Stimulated activated CD8-positive, alpha-beta memory T cell treated with anti-CD3 and anti-CD28 coated beads, Interleukin-2, amount 100 ng/mL, for 1 hour (primary cell): ENCODE results near the gene RNF150.

Source experiments
- DNase-seq, 2 donors: peaks; one replicate each; pipeline ENCODE4 v3.0.0-alpha.2; 2020; ENCODE audit warnings: low read depth in 2 of 2

The RNF150 gene

GRCh38 chr4:141026900-141027299 lies 106.4 kb downstream of the RNF150 start:
- no peak for DNase-seq

GRCh38 chr4:141023051-141023450 lies 110.2 kb downstream of the RNF150 start:
- DNase-seq, result no peak

GRCh38 chr4:141022111-141022695 lies 111.1 kb downstream of the RNF150 start:
- DNase-seq, result no peak

GRCh38 chr4:141021397-141022110 lies 111.7 kb downstream of the RNF150 start:
- DNase-seq, result no peak

- no peak for DNase-seq
Measured at GRCh38 chr4:141020801-141021261, 112.4 kb downstream of the RNF150 start.

- no peak for DNase-seq
Measured at GRCh38 chr4:141019768-141020167, 113.5 kb downstream of the RNF150 start.

- DNase-seq, result no peak
Measured at GRCh38 chr4:141016117-141016798, 117.0 kb downstream of the RNF150 start.

GRCh38 chr4:141013899-141014298 lies 119.4 kb downstream of the RNF150 start:
- no peak for DNase-seq

GRCh38 chr4:141011901-141012315 lies 121.4 kb downstream of the RNF150 start:
- no peak for DNase-seq

- DNase-seq, result no peak
Measured at GRCh38 chr4:141009931-141010330, 123.3 kb downstream of the RNF150 start.

GRCh38 chr4:141009129-141009528 lies 124.1 kb downstream of the RNF150 start:
- DNase-seq, result no peak

- no peak for DNase-seq
Measured at GRCh38 chr4:141006242-141006802, 126.9 kb downstream of the RNF150 start.

GRCh38 chr4:141004823-141005222 lies 128.4 kb downstream of the RNF150 start:
- DNase-seq, result no peak

- DNase-seq, result no peak
Measured at GRCh38 chr4:141003193-141003592, 130.1 kb downstream of the RNF150 start.

- no peak for DNase-seq
Measured at GRCh38 chr4:141002323-141002805, 130.9 kb downstream of the RNF150 start.

GRCh38 chr4:140996766-140997165 lies 136.5 kb downstream of the RNF150 start:
- DNase-seq, result no peak

- DNase-seq, result no peak
Measured at GRCh38 chr4:140995058-140995457, 138.2 kb downstream of the RNF150 start.

GRCh38 chr4:140994015-140994414 lies 139.3 kb downstream of the RNF150 start:
- no peak for DNase-seq

- DNase-seq, result no peak
Measured at GRCh38 chr4:140993370-140993769, 139.9 kb downstream of the RNF150 start.

GRCh38 chr4:140989944-140990343 lies 143.3 kb downstream of the RNF150 start:
- DNase-seq, result no peak

- DNase-seq, result no peak
Measured at GRCh38 chr4:140986045-140986444, 147.2 kb downstream of the RNF150 start.

- DNase-seq, result no peak
Measured at GRCh38 chr4:140982613-140983340, 150.5 kb downstream of the RNF150 start.
